ENCODE measurements around the gene FBXO34.

Gene FBXO34

GRCh38 chr14:55272387-55272786, 1.2 kb downstream of the FBXO34 start:
- DNase-seq (ENCODE audit: low read depth): no peak

DNA sequence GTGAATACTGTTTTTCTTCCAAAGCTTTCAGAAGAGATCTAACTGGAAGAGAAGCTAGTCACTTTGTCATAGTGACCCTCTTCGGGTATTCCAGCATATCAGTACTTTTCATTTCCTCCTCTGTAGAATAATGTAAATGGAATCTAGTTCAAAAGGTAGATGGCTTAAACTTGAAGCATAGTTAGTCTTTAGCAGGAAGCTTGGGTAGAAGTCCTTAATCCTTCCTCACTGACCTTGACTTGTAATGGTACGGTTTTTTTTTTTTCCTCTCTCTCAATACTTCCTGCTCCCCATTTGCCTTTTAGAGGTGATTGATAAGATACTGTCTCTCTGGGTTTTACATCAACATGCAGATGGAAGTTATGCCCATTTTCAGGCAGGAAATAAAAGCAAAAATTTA, 1.7 kb downstream of the FBXO34 start:
- no peak for DNase-seq (ENCODE audit: low read depth)

GRCh38 chr14:55274146-55274545, 2.9 kb downstream of the FBXO34 start:
- no peak for DNase-seq (ENCODE audit: low read depth)

GRCh38 chr14:55274751-55275150, 3.5 kb downstream of the FBXO34 start:
- peak; percentile 87 for DNase-seq (ENCODE audit: low read depth)

DNA sequence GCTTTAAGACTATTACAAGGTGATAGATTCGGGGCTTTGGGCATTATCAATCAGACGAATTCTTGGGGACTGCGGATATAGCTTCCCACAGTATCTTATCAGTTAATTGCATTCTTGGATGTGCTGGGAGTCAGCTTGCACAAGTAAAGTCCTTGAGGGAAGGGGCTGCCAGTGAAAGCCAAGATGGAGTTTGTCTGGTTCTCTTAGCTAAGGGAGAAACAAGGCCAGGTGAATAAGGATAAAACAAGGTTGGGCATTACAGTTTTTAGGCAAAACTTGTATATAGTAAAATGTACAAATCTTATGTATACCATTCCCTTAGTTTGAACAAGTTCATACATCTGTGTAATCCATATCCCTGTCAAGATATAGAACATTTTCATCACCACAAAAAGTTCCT, 5.5 kb downstream of the FBXO34 start:
- DNase-seq (ENCODE audit: low read depth): no peak

- DNase-seq (ENCODE audit: low read depth): no peak
Measured at GRCh38 chr14:55277972-55278740, 6.9 kb downstream of the FBXO34 start.

GRCh38 chr14:55279384-55279783, 8.2 kb downstream of the FBXO34 start:
- no peak for DNase-seq (ENCODE audit: low read depth)

DNA sequence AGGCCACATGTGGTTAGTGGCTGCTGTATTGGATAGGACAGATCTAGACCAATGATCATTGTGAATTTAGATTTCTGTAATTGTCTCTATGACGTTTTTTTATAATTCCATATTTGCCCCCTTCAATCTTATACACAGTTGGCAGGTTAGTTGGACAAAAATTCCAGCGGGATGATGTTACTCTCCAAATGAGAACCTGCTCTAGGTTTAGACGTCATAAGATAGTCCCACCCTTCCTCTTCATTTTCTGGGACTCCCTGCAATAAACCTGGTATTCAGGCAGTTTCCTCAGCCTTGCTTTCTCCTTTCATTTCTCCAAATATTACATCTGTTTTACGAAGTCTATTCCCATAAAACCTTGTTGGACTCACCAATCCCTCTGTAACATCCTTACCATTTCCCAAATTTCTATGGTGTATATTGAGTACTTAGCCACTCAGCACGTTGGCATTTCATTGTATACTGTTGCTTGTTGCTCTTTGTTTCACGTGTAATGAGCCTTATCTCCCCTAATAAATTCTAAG, 10.2 kb downstream of the FBXO34 start:
- DNase-seq (ENCODE audit: low read depth): no peak

GRCh38 chr14:55285048-55285652, 13.9 kb downstream of the FBXO34 start:
- DNase-seq (ENCODE audit: low read depth): no peak

DNA sequence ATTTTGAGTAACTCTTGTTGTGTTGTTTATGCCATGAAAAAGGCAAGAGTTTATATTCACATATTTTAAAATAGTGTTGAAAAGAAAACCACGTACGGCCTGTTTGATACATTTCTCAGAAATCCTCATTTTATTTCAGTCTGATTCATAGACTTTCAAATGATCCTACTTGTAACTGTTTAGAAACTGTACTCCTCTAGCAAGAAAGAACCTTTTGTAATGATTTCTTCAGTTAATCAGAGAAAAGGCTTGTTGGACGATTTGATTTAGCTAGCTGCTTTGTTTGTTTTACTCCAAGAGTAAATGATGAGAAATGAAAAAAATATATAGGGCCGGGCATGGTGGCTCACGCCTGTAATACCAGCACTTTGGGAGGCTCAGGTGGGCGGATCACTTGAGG, 17.2 kb downstream of the FBXO34 start:
- no peak for DNase-seq (ENCODE audit: low read depth)

DNA sequence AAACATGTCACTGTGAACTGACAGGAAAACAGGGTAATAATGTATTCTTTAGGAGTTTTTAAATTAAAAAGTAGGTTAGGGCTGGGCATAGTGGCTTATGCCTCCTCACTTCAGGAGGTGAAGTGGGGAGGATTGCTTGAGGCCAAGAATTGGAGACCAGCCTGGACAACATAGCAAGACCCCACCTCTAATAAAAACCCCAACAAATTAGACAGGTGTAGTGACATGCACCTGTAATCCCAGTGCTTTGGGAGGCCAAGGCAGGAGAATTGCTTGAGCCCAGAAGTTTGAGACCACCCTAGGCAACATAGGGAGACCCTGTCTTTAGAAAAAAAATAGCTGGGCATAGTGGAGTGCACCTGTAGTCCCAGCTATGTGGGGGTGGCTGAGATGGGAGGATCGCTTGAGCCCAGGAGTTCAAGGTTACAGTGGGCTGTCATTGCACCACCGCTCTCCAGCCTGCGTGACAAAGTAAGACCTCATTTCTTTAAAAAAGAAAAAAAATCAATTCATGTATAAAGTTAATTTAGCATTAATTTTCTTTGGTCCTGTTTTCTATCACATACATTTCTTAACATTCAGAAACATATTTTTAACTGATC, 20.4 kb downstream of the FBXO34 start:
- no peak for DNase-seq (ENCODE audit: low read depth)

DNA sequence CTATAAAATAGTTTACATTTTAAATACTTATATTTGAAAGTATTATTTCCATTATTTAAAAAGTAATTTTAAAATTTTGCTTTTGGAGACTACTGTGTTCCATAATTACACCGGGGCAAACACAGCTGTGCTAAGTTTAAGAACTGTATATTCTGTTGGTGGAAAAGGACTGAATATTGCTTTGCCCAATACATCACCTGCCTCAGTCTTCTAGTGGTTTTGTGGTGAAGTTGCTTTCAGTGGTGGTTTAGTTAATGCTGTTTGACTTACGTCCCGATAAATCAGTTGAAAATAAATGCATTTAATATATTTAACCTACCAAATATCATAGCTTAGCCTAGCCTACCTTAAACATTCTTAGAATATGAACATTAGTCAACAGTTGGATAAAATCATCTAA, 23.4 kb downstream of the FBXO34 start:
- no peak for DNase-seq (ENCODE audit: low read depth)

DNA sequence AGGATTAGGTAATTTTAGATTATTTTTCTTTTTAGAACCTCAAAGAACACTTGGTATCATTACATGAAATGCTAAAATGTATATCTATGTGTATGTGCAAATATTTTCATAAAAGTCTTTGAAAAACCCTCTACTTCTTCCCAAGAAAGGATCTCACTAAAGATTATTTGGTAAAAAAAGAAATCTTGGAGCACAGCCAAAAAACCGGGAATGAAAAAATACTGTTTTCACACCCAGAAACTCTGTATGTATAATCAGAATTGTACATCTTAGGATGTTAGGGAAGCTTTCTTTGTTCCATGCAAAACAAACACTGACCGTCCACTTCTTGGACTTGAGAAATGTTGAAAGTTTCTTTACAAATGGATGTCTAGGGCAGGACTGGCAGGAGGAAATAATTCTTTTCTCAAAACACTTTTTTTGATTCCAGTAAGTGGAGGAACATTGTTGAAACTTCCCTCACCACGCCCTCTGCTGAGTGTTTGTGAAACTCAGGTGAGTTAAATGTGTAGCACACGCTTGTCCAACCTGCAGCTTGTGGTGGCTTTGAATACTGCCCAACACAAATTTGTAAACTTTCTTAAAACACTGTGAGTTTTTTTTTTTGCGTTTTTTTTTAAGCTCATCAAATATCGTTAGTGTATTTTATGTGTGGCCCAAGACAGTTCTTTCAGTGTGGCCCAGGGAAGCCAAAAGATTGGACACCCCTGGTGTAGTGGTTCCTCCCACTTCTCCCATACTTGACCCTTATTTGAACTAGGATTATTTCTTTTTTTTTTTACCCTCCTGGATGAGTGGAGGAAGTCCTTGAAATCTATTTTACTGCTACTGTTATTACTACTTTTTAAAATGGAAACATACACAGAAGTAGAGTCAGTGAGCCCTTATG, 26.6 kb downstream of the FBXO34 start:
- DNase-seq (ENCODE audit: low read depth): no peak

DNA sequence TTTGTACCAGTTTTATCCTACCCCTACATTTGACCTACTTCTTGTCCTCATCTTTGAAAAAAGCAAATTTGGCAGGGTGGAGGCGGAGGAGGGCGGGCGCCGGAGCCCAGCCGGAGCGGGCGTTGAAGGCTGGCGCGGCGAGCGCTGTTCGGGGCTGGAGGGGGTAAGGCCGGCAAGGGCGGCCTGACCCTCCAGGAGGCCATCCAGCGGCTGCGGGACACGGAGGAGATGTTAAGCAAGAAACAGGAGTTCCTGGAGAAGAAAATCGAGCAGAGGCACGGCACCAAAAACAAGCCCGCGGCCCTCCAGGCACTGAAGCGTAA, 27.2 kb downstream of the FBXO34 start:
- no peak for DNase-seq (ENCODE audit: low read depth)

GRCh38 chr14:55301437-55302121, 30.4 kb downstream of the FBXO34 start:
- DNase-seq (ENCODE audit: low read depth): peak; percentile 71

GRCh38 chr14:55302367-55303124, 31.3 kb downstream of the FBXO34 start:
- no peak for DNase-seq (ENCODE audit: low read depth)

DNA sequence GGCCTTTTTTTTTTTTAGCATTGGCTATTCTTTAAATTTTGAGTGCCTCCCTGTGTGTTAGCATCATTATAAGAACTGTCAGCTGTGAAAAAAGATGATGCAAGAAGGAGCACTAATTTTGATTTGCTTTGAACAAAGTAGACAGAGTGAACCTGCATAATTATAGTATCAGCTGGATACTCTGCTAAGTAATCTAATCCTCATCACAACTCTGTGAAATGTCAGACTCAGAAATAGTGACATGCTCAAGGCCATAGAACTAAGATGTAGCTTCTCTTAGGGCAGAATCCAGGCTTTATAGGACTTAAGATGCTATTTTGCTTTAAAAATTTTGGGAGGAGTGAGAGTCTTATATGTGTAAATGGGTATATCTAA, 31.9 kb downstream of the FBXO34 start:
- no peak for DNase-seq (ENCODE audit: low read depth)

- peak; percentile 43 for DNase-seq (ENCODE audit: low read depth)
Measured at GRCh38 chr14:55303691-55304145, 32.5 kb downstream of the FBXO34 start.

DNA sequence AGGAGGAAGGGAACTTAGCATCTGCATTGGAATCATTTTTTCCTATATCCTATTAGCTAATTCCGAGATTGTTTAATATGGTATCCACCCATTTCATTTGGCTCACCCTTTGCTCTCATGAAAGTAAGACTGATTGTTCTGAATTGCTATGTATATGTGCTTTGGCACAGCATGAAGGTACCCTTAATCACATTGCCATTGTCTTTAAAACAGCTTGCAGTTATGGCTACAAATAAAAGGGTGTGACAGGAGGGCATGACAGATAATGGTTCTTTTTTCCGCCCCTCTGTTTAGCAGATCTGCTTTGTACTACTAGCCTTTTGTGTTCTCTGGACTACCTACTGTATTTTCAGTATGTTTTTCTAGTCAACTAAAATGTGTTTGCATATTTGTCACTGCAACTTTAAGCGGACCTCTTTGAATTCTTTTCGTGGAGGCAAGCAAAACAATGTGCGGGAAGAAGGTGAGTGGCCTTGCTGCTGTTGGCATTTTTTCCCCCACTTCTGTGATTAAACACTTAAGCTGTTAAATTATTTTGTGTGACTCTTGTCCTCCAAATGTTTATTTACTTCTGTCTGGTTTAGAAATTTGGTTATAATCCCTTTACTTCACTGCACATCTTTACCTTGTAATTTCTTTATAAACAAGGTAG, 35.8 kb downstream of the FBXO34 start:
- DNase-seq (ENCODE audit: low read depth): no peak

DNA sequence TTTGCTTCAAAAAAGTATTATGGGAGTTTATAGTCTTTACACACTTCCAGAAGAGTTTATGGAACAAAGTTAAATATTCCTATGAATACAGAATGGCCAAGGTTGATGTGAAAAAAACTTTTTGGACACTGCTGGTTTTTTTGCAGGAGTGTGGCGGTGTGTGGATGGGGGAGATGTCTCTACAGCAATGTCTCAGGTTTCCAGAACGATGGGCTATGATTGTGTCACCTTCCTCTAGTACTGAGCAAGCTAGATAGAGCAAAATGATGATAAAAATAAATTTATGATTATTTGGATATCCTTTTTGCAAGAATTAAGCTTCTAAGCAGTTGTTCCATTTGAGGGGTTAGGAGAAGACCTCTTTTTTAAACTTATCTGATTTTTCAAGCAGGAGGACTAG, 37.9 kb downstream of the FBXO34 start:
- no peak for DNase-seq (ENCODE audit: low read depth)
